Muscle of leg (tissue), 11 donors: ENCODE data around the gene SEC24B. TPM values are rescaled to one million over a fixed set of nuclear protein-coding genes. Genes with fewer than 3 reads are reported as not detected.
"Not testable (repeated sequence)": the region's sequence is repeated elsewhere in the genome, so short reads cannot be mapped to it uniquely, and the experiment has no call there.

Experiments
- DNase-seq: peaks from one replicate; pipeline ENCODE4 v3.0.0; 2013
- H3K27ac ChIP-seq: one replicate; pipeline ENCODE4 v1.5.1; 2013; ENCODE audit warnings: mild to moderate bottlenecking, low read length, control low read depth
- H3K27me3 ChIP-seq: one replicate; pipeline ENCODE4 v1.6.1; 2013; ENCODE audit warnings: low read length; ENCODE audit not compliant: control insufficient read depth, insufficient read depth
- H3K36me3 ChIP-seq: one replicate; pipeline ENCODE4 v1.6.1; 2013; ENCODE audit warnings: low read length; ENCODE audit not compliant: control insufficient read depth, insufficient read depth
- H3K4me1 ChIP-seq: one replicate; pipeline ENCODE4 v1.6.1; 2013; ENCODE audit warnings: low read length; ENCODE audit not compliant: control insufficient read depth, insufficient read depth
- H3K4me3 ChIP-seq: one replicate; pipeline ENCODE4 v1.5.1; 2013; ENCODE audit warnings: low read length, control low read depth
- H3K9me3 ChIP-seq: replicated peaks from 2 replicates; pipeline ENCODE4 v1.6.1; 2013; ENCODE audit warnings: low read depth, low read length; ENCODE audit not compliant: control insufficient read depth
- WGBS: methylation state at CpG from one replicate; pipeline ENCODE4 v1.1.5; 2013; ENCODE audit warnings: missing lambda C conversion rate; ENCODE audit not compliant: insufficient coverage; 5-methylcytosine and 5-hydroxymethylcytosine counted together
- polyA plus RNA-seq, 8 donors: library from polyadenylated mRNA; unstranded; fragments of 120-200 nt; gene quantifications; one replicate each; pipeline versions ENCODE4 v1.2.1 to v1.2.3, GENCODE V29; 2013; ENCODE audit warnings: inconsistent platforms in 1 of 8, low replicate concordance in 1 of 8; ENCODE audit not compliant: insufficient read length in 8 of 8, insufficient read depth in 1 of 8
- total RNA-seq: library from RNA; stranded (reverse); fragments of 120-200 nt; gene quantifications from one replicate; pipeline ENCODE4 v1.2.4, GENCODE V29; 2013

The SEC24B gene
- total and polyA plus RNA-seq, 9 donors, result 14.7 to 27.8 (median 24.1) TPM

DNA sequence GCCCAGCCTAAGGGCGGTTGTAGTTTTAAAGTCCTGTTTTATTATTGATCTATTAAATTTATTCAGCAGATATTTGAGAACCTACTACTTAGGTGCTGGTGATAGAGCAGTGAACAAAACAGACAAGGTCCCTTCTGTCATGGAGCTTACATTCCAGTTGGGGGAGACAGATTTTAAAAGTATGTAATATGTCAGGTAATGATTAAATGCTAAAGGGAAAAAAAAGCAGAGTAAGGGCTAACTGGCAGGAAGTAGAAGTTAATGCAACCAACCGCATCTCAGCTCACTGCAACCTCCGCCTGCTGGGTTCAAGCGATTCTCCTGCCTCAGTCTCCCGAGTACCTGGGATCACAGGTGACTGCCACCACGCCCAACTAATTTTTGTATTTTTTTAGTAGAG lies 118.6 kb downstream of the SEC24B start:
- Histone ChIP-seq H3K4me3 (no peak overlapping the region), H3K27ac (no peak overlapping the region), H3K36me3 (no peaks in the 10 kb centered on the region), H3K27me3 (no peaks in the 10 kb centered on the region), H3K4me1 (no peaks in the 10 kb centered on the region), H3K9me3 (no peaks in the 10 kb centered on the region)
- DNase-seq, result no peak
- 100% methylated on average over 5 of the region's 6 CpGs for WGBS

GRCh38 chr4:109553130-109553529 lies 119.5 kb downstream of the SEC24B start:
- WGBS, result 100% methylated on average over 1 of the region's 2 CpGs
- Histone ChIP-seq H3K36me3 (no peaks in the 10 kb centered on the region), H3K27me3 (no peaks in the 10 kb centered on the region), H3K4me1 (no peaks in the 10 kb centered on the region), H3K4me3 (no peak overlapping the region), H3K9me3 (no peaks in the 10 kb centered on the region), H3K27ac (no peak overlapping the region)
- DNase-seq, result no peak

- H3K27ac ChIP-seq, result no peak overlapping the region
- no peaks in the 10 kb centered on the region for H3K27me3 ChIP-seq
- no peak overlapping the region for H3K4me3 ChIP-seq
- H3K4me1 ChIP-seq, result peaks cover 5% of the 10 kb centered on the region
- no peak for DNase-seq
- no peaks in the 10 kb centered on the region for H3K9me3 ChIP-seq
- 94% methylated on average over 2 of the region's 3 CpGs for WGBS
- H3K36me3 ChIP-seq, result no peaks in the 10 kb centered on the region
Observed at GRCh38 chr4:109554971-109555370, 121.4 kb downstream of the SEC24B start.

DNA sequence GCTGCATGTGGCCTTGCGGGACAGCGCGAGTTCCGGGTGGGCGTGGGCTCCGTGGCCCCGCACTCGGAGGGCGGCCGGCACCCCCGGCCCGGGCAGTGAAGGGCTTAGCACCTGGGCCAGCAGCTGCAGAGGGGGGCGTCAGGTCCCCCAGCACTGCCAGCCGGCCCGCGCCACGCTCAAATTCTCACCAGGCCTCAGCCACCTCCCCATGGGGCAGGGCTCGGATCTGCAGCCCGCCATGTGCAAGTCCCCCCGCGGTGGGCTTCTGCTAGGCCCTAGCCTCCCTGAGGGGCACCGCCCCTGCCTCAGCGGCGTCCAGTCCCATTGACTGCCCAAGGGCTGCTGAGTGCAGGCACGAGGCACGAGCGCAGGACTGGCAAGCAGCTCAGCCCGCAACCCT lies 123.8 kb downstream of the SEC24B start:
- DNase-seq, result no peak
- H3K27ac ChIP-seq, result no peak overlapping the region
- H3K4me1 ChIP-seq, result peaks cover 5% of the 10 kb centered on the region
- H3K9me3 ChIP-seq, result no peaks in the 10 kb centered on the region
- H3K27me3 ChIP-seq, result no peaks in the 10 kb centered on the region
- 97% methylated on average over 21 of the region's 28 CpGs for WGBS
- H3K36me3 ChIP-seq, result no peaks in the 10 kb centered on the region
- H3K4me3 ChIP-seq, result no peak overlapping the region

- H3K27ac ChIP-seq, H3K4me3 ChIP-seq, H3K4me1 ChIP-seq, DNase-seq, H3K9me3 ChIP-seq, H3K36me3 ChIP-seq, H3K27me3 ChIP-seq: not testable (repeated sequence)
- WGBS, result 90% methylated on average over 4 of the region's 6 CpGs
Observed at GRCh38 chr4:109558095-109558494, 124.5 kb downstream of the SEC24B start.

- Histone ChIP-seq H3K36me3 (no peaks in the 10 kb centered on the region), H3K27me3 (no peaks in the 10 kb centered on the region), H3K9me3 (no peaks in the 10 kb centered on the region), H3K4me1 (peaks cover 5% of the 10 kb centered on the region), H3K27ac (peak overlapping the region; percentile 86), H3K4me3 (peak overlapping the region; percentile 51)
- WGBS, result 0% methylated on average over 24 of the region's 27 CpGs
- no peak for DNase-seq
Observed at GRCh38 chr4:109559625-109559982, 126.0 kb downstream of the SEC24B start.

- under 1% methylated on average over 69 of the region's 73 CpGs for WGBS
- Histone ChIP-seq H3K36me3 (no peaks in the 10 kb centered on the region), H3K27me3 (no peaks in the 10 kb centered on the region), H3K4me1 (peaks cover 5% of the 10 kb centered on the region), H3K27ac (peak within 1 kb of the TSS; percentile 92), H3K4me3 (peak within 1 kb of the TSS; percentile 51), H3K9me3 (no peaks in the 10 kb centered on the region)
- peak; percentile 95 for DNase-seq
Observed at GRCh38 chr4:109559983-109560686, 126.5 kb downstream of the SEC24B start, which contains the start of gene MCUB. Gene MCUB, plus strand, starts transcription at chr4:109560246. Its CDS starts 92 bp downstream, at chr4:109560338.

- Histone ChIP-seq H3K27me3 (no peaks in the 10 kb centered on the region), H3K36me3 (no peaks in the 10 kb centered on the region), H3K4me1 (peaks cover 5% of the 10 kb centered on the region), H3K27ac (peak overlapping the region; percentile 92), H3K4me3 (peak overlapping the region; percentile 51), H3K9me3 (no peaks in the 10 kb centered on the region)
- peak; percentile 80 for DNase-seq
- 0% methylated on average over 28 of the region's 29 CpGs for WGBS
Observed at GRCh38 chr4:109560687-109561461, 127.3 kb downstream of the SEC24B start.

DNA sequence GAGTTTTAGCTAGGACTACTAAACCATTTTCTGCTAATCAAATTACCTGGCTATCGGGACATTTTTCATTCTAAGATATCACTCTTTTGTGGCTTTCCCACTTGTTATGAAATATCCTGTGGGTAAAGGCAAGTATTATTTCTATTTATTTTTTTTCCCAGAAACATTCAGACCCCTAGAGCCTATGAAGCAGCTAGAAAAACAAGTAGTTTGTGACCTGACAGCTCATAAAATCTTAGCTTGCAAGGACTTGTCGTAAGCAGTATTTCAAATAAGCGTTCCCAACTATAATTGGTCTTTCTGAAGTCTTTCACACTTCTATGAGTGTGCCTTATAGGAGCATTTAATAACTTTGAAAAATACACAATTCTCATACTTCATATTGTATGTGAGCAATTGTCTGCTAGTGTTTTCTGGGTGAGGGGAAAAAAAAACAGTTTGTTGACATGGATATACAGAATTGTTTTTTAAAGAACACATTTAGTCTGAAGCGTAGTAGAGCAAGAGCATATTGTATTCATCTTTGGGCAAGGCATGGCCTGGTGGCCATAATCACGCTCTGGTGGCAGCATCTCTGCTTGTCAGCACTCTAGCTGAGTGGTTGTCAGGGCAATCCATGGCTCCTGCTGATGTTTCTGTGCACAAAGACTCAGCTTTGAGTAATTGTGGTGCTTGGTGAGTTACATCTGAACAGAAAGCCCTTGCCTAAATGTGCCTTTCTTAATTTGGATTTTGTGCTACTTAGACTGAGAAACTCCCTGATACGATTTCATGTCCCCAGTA lies 129.0 kb downstream of the SEC24B start:
- no peaks in the 10 kb centered on the region for H3K36me3 ChIP-seq
- no peak overlapping the region for H3K4me3 ChIP-seq
- H3K9me3 ChIP-seq, result no peaks in the 10 kb centered on the region
- no peaks in the 10 kb centered on the region for H3K27me3 ChIP-seq
- 55% methylated on average over 2 of the region's 6 CpGs for WGBS
- H3K4me1 ChIP-seq, result peaks cover 5% of the 10 kb centered on the region
- no peak for DNase-seq
- no peak overlapping the region for H3K27ac ChIP-seq

DNA sequence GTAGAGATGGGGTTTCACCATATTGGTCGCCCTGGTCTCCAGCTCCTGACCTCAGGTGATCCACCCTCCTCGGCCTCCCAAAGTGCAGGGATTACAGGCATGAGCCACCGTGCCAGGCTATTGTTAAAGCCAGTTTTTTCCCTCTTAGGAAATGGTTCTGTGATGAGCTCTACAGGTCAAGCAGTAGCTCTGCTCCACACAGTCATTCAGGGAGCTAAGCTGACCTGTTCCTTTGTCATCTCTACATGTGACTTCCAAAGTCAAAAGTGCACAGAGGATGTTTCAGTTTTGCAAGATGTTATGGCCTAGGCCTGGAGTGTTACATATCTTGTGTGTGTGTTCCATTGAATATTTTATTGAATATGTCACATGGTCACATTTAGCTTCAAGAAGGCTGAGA lies 137.9 kb downstream of the SEC24B start:
- Histone ChIP-seq H3K9me3 (peaks cover 10% of the 10 kb centered on the region), H3K36me3 (no peaks in the 10 kb centered on the region), H3K27me3 (no peaks in the 10 kb centered on the region), H3K27ac (no peak overlapping the region), H3K4me3 (no peak overlapping the region), H3K4me1 (no peaks in the 10 kb centered on the region)
- 83% methylated on average over 3 of the region's 3 CpGs for WGBS
- no peak for DNase-seq
